RKO (cell line): Measurements from ENCODE around the gene TIPIN.

Experiments
- DNase-seq: peaks from one replicate; pipeline ENCODE4 v3.0.0-alpha.2; 2016; ENCODE audit warnings: low spot score

TIPIN gene

DNA sequence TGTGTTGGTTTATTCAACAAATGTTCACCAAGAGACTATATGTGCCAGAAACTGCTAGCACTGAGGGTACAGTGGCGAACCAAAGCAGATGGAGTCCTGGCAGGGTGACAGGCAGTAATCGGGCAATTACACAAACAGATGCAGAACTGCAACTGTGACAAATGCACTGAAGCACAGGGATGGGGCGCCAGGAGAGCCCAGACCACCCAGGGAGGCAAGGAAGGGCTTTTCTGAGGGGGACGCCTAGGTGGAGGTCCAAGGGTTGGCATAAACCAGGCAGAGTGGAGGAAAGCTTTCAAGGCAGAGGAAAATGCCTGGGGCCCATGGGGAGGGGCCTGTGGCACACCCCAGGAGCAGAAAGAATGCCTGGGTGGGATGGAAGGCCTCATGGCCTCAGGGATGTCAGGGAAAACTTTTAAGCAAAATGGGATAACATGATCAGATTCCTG is 57.7 kb downstream of the TIPIN start:
- DNase-seq = no peak

DNA sequence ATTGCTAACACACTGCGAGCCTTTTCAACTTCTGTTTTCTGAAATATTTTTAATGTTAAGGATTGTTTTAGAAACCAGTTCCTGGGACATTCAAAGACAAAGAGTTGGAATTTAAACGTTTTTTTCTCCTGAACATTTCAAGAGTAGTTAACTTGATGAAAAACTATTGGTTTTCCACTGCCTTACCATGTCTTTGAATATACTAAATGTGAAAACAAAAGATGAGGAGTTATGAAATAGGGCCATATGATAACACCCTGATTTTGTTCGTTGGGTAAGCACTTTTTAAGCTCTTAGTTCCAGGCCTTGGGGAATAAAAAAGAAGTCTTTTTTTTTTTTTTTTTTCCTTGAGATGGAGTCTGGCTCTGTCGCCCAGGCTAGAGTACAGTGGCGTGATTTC is 60.3 kb downstream of the TIPIN start:
- DNase-seq = no peak

DNA sequence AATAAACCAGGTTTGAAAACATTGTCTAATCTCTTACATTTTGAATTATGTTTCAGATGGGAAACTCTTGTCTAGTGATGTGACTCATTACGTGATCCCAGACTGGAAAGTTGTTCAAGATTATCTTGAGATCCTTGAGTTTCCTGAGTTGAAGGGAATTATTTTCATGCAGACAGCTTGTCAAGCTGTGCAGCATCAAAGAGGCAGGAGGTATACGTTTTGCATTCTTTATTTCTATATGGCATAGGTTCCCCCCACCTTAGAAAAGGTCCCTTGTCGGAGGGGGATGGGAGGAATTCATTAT is 61.6 kb downstream of the TIPIN start:
- DNase-seq = no peak

DNA sequence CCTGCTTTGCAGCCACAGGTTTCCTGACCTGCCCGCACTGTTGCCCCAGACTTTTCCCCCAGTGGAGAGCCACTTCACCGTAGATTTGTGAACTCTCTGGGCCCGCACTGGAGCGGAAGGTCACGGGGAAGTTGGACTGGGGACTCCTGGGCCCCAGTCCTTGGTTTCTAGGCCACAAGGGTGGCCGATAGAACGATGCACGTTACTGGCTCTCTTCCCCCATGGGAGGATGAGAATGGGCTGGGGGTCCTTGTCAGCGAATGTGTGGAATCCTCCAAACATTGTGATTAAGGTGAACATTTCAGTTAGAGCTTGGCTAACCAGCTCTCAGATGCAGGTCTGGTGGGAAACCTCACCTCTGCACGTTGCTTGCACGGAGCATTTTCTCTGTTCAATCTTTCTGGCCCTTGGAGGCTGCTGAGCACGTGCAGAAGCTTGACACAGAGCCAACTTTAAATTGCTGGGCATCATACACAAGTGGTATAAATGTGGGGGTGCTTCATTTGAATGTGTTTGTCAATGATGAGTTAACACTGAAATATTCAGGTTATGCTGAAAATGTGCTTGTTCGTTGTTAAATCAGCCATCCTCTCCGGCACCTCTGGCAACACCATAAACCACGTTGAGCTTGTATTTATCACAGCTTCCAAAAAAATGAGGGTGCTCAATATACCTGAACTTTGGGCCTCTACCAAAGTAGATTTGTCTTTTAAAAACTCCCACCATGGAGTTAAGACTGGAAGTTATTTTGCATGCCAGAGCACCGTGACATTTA is 62.1 kb downstream of the TIPIN start:
- peak; percentile 97 for DNase-seq

DNA sequence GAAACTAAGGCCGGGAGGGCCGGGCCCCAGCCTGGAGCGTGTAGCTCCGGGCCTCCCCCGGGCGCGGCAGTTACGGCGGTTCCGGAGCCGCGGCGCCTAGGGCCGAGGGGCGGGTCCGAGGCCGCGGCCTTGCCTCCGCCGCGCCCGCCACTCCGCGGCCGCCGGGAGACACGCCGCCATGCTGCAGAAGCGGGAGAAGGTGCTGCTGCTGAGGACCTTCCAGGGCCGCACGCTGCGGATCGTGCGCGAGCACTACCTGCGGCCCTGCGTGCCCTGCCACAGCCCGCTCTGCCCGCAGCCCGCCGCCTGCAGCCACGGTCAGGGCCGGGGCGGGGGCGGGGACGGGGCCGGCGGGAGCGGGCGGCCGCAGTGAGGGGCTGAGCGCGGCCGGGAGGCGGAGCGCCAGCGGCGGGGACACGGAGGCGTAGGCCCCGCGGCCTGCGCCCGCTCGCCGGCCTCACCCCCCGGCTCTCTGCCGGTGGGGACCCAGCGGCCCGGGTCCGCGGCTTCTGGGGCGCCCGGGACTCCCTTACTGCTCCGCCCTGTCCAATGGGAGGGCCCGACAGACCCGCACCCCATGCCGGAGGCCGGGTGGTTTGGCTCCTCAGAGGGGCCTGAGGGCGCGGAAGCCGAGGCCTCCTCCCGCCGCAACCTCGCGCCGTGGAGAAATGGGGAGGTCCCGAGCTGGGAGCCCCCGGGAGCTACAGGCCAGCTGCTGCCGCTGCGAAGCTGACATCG is 62.9 kb downstream of the TIPIN start, which contains the start of gene DIS3L:
TSS of gene DIS3L (plus strand) at position 150 of the 738 bp plus-strand sequence. CDS start at position 179, 29 bp downstream.
- peak; percentile 49 for DNase-seq

DNA sequence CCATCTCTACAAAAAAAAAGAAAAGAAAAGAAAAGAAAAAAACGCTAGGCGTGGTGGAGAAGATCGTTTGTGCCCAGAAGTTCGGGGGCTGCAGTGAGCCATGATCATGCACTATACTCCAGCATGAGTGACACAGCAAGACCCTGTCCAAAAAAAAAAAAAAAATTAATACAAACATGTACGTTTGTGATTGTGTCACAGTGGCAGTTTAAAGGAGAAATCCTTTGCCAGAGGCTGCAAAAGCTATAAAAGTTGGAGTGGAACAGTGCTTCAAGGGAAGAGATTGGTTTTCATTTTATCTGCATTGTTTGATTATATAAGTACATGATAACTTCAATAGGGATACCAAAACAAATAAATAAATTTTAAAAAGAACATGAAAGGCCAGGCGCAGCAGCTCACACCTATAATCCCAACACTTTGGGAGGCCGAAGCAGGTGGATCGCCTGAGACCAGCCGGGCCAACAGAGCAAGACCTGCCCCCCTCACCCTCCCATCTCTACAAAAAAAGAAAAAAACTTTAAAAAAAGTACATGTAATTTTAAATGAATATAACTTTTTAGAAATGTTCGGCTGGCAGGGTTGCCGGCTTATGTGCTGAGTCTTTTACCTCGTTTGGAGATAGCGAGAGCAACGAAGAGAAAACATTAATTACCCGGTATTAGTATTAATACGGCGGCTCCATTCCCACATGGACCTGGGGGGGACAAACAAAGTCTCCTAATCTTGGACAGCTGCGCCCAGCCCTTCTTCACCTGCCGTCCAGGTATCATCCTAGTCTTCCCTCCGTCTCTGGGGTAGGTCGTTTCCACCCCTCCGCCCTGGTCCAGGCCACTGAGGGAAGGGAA is 63.7 kb downstream of the TIPIN start:
- DNase-seq = no peak

DNA sequence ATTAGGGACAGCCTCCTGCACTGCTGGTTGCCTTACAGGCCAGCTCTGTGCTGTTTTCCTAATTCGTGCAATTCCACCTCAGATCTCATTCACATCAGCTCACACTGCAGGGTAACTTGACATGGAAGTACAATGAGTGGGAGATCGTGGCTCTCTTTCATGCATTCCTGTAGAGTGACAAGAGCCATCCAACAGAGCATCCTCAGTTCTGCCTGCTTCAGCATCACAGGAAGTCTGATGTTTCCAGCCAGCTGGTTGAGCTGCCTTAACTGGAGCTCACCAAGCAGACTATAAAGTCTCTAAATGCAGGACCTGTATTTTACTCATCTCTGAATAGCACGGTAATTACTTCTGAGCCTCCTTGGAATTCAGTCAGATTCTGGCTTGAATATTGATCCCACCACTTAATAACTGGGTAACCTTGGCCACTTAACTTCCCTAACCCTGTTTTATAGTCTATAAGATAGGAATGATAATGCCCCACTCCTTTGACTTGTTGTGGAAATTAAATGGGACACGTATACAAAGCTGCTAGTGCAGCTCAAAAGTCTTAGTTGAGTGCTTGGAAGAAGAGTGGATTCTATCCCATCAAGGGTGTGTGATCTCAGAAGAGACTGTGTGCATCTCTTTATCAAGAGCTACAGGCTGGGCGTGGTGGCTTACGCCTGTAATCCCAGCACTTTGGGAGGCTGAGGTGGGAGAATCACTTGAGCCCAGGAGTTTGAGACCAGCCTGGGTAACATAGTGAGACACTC is 64.5 kb downstream of the TIPIN start:
- peak; percentile 35 for DNase-seq

DNA sequence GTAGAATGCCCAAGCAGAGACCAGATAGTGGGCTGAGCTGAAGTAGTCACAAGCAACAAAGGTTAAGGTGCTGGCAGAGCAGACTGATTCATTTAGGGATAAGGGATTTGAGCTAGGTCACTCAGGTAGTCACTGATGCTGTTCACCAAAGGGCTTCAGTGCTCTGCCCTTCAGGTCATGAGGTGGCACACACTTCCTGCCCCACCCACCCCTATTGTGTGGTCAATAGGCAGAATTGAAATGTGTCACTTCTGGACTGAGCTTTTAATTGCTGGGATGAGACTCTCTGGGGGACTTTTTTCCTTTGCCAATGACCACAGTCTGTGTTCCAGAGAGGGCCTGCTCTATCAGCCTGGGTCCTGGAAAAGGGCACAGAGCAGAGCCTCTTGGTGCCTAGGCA is 66.0 kb downstream of the TIPIN start:
- DNase-seq = no peak

DNA sequence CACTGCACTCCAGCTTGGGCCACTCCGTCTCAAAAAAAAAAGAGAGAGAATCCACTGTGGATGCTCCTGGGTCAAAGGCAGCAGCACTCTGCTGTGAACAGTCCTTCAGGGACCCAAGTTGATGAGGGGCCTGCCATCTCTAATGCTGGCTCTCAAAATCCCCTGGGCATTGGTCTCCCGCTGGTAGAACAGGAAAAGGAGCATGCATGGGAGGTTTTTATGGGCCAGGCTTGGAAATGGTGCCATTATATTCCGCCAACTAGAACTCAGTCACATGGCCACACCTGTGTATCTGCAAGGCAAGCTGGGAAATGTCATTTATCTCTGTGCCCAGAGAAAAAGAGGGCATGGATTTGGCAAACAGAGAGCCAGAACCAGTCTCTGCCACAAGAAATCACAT is 66.5 kb downstream of the TIPIN start:
- DNase-seq = no peak

DNA sequence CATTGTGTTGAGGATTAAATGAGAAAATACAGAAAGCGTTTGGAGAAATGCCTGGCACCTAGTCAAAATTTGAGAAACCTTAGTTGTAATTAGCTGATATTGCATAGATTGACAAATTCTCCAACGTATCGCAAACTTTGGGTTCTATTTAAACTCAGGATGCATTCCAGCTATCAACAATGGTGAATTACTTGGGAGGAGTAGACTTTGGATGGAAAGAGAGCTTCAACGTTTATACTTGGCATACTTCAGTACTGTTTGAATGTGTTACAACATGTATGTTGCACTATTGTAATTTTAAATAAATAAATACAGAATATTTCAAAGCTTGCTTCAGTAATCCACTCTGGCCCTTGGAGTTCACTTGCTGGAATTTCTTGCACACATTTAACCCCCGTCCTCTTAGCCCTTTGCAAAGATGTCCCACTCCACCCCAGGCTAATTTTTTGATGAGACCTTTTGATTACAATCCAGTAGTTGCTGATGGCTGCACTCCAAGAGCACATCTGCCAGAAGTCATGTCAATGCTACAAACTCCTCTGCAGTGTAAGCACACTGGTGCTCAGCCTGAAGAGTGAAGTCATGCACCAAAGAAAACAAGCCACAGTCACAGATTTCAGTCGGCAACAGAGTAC is 67.8 kb downstream of the TIPIN start:
- DNase-seq = no peak

DNA sequence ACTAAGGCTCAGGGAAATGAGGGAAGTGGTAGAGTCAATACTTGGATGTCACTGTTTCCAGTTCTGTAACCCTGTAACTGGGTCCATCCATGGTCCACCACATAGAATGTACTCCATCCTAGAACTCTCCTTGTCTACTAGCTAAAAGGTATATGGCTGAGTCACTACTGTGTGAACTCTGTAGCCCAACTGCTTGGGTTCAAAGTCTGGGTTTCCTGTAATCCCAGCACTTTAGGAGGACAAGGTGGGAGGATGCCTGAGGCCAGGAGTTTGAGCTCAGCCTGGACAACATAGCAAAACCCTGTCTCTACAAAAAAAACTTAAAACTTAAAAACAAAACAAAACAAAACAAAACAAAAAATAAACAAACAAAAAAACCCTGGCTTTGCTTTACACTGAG is 68.4 kb downstream of the TIPIN start:
- no peak for DNase-seq

DNA sequence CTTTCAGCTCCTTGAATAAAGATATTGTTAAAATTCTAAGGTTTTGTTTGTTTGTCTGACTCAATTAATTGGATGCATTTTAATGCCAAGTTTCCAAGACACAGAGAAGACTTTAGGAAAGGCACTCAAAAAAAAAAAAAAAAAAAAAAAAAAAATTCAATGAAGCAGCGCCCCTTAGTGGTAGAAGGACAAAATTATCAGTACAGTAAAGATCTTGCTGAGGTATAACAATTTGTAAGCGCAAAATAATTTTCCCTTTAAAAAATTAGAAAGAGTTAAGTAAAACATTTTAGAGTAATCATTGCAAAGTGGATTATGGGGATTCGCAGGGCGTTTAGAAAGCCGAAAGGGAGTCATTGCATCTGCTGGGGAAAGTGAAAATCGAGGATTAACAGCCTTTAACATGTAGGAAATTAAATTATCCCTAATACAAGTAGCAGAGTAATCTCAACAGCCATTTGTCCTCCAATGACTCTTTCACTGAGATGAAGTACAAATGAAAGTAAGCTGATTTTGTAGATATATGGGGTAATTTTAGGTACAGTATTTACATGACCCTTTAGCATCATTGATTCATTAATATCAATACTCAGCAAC is 68.9 kb downstream of the TIPIN start:
- peak; percentile 64 for DNase-seq
